ENCODE results near the gene AP2S1. TPM values are rescaled to one million over a fixed set of nuclear protein-coding genes. Genes with fewer than 3 reads are reported as not detected.
"Not testable (repeated sequence)": the region's sequence is repeated elsewhere in the genome, so short reads cannot be mapped to it uniquely, and the experiment has no call there.

Gene AP2S1
- polyA plus RNA-seq, 3 donors from 2014 or later = 86.8 to 116 (median 90.3) TPM

GRCh38 chr19:46861691-46862502 is 11.3 kb upstream of the AP2S1 start:
- Mint-ChIP-seq H3K27me3 (ENCODE audit: low read depth in 3 of 3) (peaks cover 4 to 12% (median 6%) of the 10 kb centered on the region in 3 donors), H3K9me3 (no peaks in the 10 kb centered on the region), H3K27ac (no peak overlapping the region), H3K36me3 (no peaks in the 10 kb centered on the region), H3K4me1 (peaks cover 14 to 17% of the 10 kb centered on the region in 2 donors), H3K4me3 (no peak overlapping the region)
- no peak for DNase-seq

- peaks cover 15 to 17% of the 10 kb centered on the region in 2 donors for H3K4me1 Mint-ChIP-seq
- no peaks in the 10 kb centered on the region for H3K36me3 Mint-ChIP-seq
- H3K9me3 Mint-ChIP-seq = no peaks in the 10 kb centered on the region
- DNase-seq = peak in 1 of 3 donors; percentile 12
- H3K27ac Mint-ChIP-seq = peak within 1 kb of the TSS; percentile 73 to 95 (median 89)
- H3K27me3 Mint-ChIP-seq (ENCODE audit: low read depth in 3 of 3) = peaks cover 4 to 15% (median 6%) of the 10 kb centered on the region in 3 donors
- peak within 1 kb of the TSS; percentile 77 to 95 (median 94) for H3K4me3 Mint-ChIP-seq
Observed at GRCh38 chr19:46860846-46861690, 10.4 kb upstream of the AP2S1 start, which contains the start of gene ARHGAP35. TSS of gene ARHGAP35 (plus strand) at chr19:46860997. CDS start at chr19:46918676, 57,679 bp downstream.

DNA sequence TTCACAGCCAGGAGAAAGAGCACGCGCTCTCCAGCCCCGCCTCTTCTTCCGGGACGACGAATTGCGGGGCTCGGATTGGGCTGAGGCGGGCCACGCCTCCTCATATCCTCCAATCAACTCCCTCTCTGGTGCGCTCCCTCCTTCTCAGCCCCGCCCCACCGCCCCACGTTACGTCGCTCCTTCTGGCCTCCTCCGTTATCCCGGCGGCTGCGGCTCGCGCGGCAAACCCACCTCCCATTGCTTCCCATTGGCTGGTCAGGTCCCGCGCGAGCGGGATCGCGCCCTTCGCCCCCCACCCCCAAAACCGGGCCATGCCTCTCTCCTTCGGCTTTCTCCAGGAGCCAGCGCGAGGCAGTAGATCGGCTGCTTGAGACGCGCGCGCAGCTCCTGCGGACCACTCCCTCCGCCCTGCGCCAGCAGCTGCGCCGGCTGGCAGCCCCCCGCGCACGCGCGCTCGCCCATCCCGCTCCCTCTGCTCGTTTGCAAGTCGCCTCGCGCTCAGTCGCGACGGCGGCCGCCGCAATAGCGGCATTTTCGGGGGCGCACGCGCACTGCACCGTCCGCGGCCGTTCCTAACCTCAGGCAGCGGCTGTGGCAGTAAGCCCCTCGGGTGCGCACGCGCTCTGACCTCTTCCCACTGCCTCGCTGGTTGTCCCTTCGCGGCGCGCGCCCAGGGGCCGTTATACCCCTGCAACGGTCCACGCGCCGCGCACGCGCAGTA is 9.6 kb upstream of the AP2S1 start:
- peaks cover 18 to 21% of the 10 kb centered on the region in 2 donors for H3K4me1 Mint-ChIP-seq
- peaks cover 4 to 16% (median 6%) of the 10 kb centered on the region in 3 donors for H3K27me3 Mint-ChIP-seq (ENCODE audit: low read depth in 3 of 3)
- peak overlapping the region; percentile 77 to 95 (median 94) for H3K4me3 Mint-ChIP-seq
- H3K9me3 Mint-ChIP-seq = no peaks in the 10 kb centered on the region
- no peaks in the 10 kb centered on the region for H3K36me3 Mint-ChIP-seq
- peak; percentile 92 to 96 (median 95) for DNase-seq
- H3K27ac Mint-ChIP-seq = peak overlapping the region; percentile 73 to 95 (median 89)

DNA sequence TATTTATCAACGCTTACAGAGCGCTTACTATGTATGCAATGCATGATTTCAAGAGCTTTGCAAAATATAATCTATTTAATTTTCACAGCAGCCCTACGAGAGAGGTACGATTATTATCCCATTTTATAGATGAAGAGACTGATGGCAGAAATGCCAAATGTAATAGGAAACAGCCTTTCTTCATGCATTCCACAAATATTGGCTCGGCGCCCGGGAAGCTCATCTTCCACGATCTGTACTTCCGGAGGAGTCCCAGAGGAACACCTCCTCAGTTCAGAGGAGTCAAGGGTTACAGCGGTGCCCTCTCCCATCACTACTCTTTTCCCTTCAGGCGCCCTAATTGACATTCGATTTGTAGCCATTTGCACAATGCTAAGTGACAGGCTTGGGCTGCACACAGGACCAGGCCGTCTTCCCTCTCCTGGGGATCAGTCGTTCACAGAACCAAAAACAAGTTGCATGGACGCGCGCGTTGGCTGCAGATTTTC is 9.0 kb upstream of the AP2S1 start:
- H3K27ac Mint-ChIP-seq = peak overlapping the region; percentile 73 to 95 (median 89)

DNA sequence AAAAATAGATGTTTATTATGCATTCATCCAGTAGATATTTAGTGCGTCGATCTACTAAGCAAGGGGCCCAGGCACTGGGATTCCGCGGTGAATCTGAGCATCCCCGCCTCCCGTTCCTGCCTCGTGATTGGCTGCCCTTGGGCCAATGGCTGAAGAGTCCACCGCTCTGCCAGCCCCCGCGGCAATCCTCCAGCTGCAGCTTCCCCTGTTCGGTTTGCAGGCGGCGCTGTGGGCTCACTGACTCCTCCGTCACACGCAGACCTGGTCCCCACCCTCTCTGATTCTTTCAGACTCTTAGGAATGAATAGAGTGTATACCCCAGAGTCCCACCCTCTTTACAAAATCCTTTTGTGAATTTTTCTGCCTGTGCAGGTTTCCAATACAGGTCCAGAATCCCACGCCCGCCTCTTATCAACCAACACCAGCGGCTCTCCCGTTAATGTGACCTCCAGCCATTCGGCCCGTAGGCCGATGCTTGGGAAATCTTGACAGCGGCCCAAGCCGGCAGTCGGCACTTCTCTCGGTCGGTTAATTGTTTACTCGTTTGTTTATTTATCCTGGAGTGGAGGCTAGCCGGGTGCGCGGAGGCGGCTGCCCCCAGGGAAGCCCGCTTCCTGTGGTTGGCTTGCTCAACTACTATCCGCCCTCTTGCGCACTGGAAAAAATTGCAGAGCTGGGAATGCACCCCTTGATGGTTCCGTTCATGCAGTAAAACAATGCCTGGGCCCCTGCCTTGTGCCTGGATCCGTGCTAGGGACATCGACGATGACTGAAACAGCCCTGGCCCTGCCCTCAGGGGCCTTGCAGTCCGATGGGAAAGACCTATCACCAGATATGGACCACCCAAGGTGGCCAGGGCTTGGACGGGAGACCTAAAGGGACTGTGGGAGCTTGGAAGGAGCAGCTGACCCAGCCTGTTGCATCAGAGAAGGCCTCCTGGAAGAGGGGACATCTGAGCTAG is 5.7 kb upstream of the AP2S1 start:
- Mint-ChIP-seq H3K27me3 (ENCODE audit: low read depth in 3 of 3) (peaks cover 4 to 19% (median 6%) of the 10 kb centered on the region in 3 donors), H3K9me3 (no peaks in the 10 kb centered on the region), H3K27ac (peak overlapping the region; percentile 17 to 87 (median 78)), H3K4me3 (peak overlapping the region; percentile 68 to 85 (median 80)), H3K4me1 (peaks cover 18 to 21% of the 10 kb centered on the region in 2 donors), H3K36me3 (no peaks in the 10 kb centered on the region)
- peak; percentile 86 to 89 (median 86) for DNase-seq

More for the DNA sequence above, 9.0 kb upstream of the AP2S1 start:
- Mint-ChIP-seq H3K36me3 (no peaks in the 10 kb centered on the region), H3K27me3 (ENCODE audit: low read depth in 3 of 3) (peaks cover 4 to 16% (median 6%) of the 10 kb centered on the region in 3 donors), H3K4me1 (peaks cover 18 to 21% of the 10 kb centered on the region in 2 donors), H3K9me3 (no peaks in the 10 kb centered on the region), H3K4me3 (peak overlapping the region; percentile 77 to 95 (median 94))
- DNase-seq = no peak

DNA sequence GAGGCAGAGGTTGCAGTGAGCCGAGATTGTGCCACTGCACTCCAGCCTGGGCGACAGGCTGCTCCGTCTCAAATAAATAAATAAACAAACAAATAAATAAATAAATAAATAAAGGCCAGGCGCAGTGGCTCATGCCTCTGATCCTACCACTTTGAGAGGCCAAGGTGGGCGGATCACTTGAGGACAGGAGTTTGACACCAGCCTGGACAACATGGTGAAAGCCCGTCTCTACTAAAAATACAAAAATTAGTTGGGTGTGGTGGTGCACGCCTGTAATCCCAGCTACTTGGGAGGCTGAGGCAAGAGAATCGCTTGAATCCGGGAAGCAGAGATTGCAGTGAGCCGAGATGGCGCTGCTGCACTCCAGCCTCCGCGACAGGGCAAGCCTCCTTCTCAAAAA is 4.1 kb upstream of the AP2S1 start:
- H3K27ac Mint-ChIP-seq, H3K9me3 Mint-ChIP-seq, H3K4me3 Mint-ChIP-seq, DNase-seq, H3K36me3 Mint-ChIP-seq: not testable (repeated sequence)
- H3K4me1 Mint-ChIP-seq = peaks cover 25 to 30% of the 10 kb centered on the region in 2 donors
- peaks cover 0 to 13% (median 5%) of the 10 kb centered on the region in 3 donors for H3K27me3 Mint-ChIP-seq (ENCODE audit: low read depth in 3 of 3)

DNA sequence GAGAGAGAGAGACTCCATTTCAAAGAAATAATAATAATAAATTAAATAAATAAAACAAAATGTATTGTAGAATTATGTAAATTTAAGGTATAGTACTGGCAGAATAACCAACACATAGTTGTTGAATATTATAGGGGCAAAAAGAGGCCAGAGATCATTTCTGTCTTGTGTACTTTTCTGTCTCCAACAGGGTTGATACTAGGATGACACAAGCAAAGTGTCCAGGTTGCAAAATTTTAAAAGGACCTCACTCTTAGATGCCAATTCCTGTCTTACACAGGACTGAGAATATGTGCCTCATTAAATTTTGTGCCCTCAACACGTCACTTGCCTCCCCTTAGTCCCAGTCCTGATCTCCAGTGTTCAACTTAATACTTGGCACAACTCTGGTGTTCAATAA is 2.2 kb upstream of the AP2S1 start:
- H3K4me1 Mint-ChIP-seq = peaks cover 29 to 34% of the 10 kb centered on the region in 2 donors
- no peak for DNase-seq
- H3K36me3 Mint-ChIP-seq = no peaks in the 10 kb centered on the region
- H3K9me3 Mint-ChIP-seq = no peaks in the 10 kb centered on the region
- H3K27ac Mint-ChIP-seq = no peak overlapping the region
- no peak overlapping the region for H3K4me3 Mint-ChIP-seq
- H3K27me3 Mint-ChIP-seq (ENCODE audit: low read depth in 3 of 3) = peaks cover 0 to 13% (median 5%) of the 10 kb centered on the region in 3 donors

DNA sequence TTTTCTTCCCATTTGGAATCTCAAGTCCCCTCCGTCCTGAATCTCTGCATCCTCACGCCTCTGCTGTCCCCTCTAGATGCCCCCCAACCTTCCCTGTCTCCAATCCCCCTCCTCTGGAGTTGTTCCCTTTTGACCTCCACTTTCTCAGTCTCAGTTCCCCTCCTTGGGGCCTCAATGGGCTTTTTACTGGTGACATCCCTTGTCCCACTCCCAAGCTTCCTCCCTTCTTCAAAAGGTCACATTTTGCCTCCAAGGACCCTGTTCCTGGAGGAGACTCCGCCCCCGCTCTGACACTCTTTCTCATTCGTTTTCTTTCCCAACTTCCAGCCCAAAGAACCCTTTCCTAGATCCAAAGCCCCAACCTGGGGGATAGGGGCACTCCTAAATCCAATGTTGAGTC is 1.0 kb downstream of the AP2S1 start:
- H3K4me3 Mint-ChIP-seq = peak overlapping the region; percentile 90 to 95 (median 93)
- H3K9me3 Mint-ChIP-seq = no peaks in the 10 kb centered on the region
- peaks cover 5 to 9% (median 7%) of the 10 kb centered on the region in 3 donors for H3K36me3 Mint-ChIP-seq
- H3K27ac Mint-ChIP-seq = peak overlapping the region; percentile 81 to 96 (median 92)
- peaks cover 18 to 25% of the 10 kb centered on the region in 2 donors for H3K4me1 Mint-ChIP-seq
- H3K27me3 Mint-ChIP-seq (ENCODE audit: low read depth in 3 of 3) = peaks cover 0 to 7% (median 5%) of the 10 kb centered on the region in 3 donors
- DNase-seq = no peak

DNA sequence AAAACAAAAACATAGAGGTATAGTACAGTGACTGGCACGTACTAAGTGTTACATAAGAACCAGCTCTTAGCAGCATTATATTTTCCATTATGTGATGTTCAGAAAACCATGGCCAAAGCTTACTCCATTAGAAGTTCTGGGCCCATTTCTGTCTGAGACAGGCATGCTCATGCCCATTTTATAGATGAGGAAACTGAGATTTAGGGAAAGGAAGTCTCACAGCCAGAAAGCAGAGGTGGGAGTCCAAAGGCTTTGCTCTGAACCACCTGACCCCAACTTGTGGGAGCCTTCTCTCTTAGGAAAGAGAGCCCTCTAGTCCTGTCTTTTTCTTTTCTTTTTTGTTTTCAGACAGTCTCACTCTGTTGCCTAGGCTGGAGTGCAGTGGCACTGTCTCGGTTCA is 2.3 kb downstream of the AP2S1 start:
- no peak for DNase-seq
- Mint-ChIP-seq H3K4me1 (peaks cover 18 to 25% of the 10 kb centered on the region in 2 donors), H3K36me3 (peaks cover 5 to 9% (median 7%) of the 10 kb centered on the region in 3 donors), H3K9me3 (no peaks in the 10 kb centered on the region), H3K4me3 (peak overlapping the region in 2 of 5 donors; percentile 18 to 28), H3K27ac (no peak overlapping the region), H3K27me3 (ENCODE audit: low read depth in 3 of 3) (peaks cover 0 to 5% (median 5%) of the 10 kb centered on the region in 3 donors)

DNA sequence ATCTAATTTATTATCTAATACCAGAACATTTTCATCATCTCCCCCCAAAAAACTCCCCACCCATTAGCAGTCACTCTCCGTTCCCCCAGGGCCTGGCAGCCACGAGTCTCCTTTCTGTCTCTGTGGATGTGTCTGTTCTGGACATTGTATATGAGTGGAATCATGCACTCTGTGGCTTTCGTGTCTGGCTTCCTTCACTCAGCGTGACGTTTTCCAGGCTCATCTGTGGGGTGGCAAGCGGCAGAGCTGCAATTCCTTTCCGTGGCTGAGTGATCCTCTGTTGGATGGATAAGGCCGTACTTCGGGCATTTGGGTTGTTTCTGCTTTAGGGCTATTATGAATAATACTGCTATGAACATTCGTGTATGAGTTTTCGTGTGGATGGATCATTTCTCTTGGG is 3.1 kb downstream of the AP2S1 start:
- peak overlapping the region in 1 of 5 donors; percentile 19 for H3K4me3 Mint-ChIP-seq

DNA sequence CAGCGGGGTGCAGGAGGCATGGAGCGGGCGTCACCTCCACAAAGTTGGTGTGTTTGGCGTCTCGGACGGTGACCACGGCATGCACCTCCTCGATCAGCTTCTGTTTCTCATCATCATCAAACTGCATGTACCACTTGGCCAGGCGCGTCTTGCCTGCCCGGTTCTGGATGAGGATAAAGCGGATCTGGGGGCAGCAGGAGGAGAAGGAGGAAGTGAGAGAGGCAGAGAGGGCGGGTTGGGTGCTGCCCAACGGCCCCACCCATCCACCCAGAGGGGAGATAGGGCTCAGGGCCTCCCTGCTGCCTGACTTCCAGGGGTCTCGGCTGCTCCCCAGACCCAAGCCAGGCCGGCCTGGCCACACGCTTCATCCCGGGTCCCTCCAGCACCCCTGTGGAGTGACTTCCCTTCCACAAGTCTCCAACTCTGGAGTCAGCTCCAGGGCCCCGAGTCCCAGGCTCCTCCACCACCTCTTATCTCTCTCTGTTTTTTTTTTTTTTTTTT is 4.6 kb downstream of the AP2S1 start:
- Mint-ChIP-seq H3K27me3 (ENCODE audit: low read depth in 3 of 3) (peaks cover 0 to 6% (median 5%) of the 10 kb centered on the region in 3 donors), H3K4me3 (no peak overlapping the region), H3K27ac (no peak overlapping the region), H3K36me3 (peaks cover 10 to 16% (median 11%) of the 10 kb centered on the region in 3 donors), H3K4me1 (peaks cover 18 to 24% of the 10 kb centered on the region in 2 donors), H3K9me3 (no peaks in the 10 kb centered on the region)
- no peak for DNase-seq

More for the DNA sequence above, 3.1 kb downstream of the AP2S1 start:
- no peaks in the 10 kb centered on the region for H3K9me3 Mint-ChIP-seq
- H3K36me3 Mint-ChIP-seq = peaks cover 10 to 13% (median 11%) of the 10 kb centered on the region in 3 donors
- DNase-seq = no peak
- peaks cover 0 to 6% (median 5%) of the 10 kb centered on the region in 3 donors for H3K27me3 Mint-ChIP-seq (ENCODE audit: low read depth in 3 of 3)
- H3K27ac Mint-ChIP-seq = peak overlapping the region in 1 of 6 donors; percentile 37
- peaks cover 18 to 25% of the 10 kb centered on the region in 2 donors for H3K4me1 Mint-ChIP-seq

- Mint-ChIP-seq H3K9me3 (no peaks in the 10 kb centered on the region), H3K27ac (no peak overlapping the region), H3K4me1 (peaks cover under 1 to 6% of the 10 kb centered on the region in 2 donors), H3K36me3 (peaks cover 10 to 16% (median 11%) of the 10 kb centered on the region in 3 donors), H3K27me3 (ENCODE audit: low read depth in 3 of 3) (peaks cover 0 to 3% (median 0%) of the 10 kb centered on the region in 3 donors), H3K4me3 (no peak overlapping the region)
- no peak for DNase-seq
Observed at GRCh38 chr19:46844067-46844489, 6.6 kb downstream of the AP2S1 start.
